ENCODE results near the gene MYRIP.

GRCh38 chr3:40249168-40249567, 439.8 kb downstream of the MYRIP start:
- no peak for TF ChIP-seq CTCF (IDR thresholded peaks at IDR 0.05)
- TF ChIP-seq POLR2A (IDR thresholded peaks at IDR 0.05): no peak
